ENCODE measurements around the gene GRAMD1B. TPM values are rescaled to one million over a fixed set of nuclear protein-coding genes. Genes with fewer than 3 reads are reported as not detected.

Gene GRAMD1B
- total RNA-seq, 1 donor from 2014 or later: 15.0 TPM

DNA sequence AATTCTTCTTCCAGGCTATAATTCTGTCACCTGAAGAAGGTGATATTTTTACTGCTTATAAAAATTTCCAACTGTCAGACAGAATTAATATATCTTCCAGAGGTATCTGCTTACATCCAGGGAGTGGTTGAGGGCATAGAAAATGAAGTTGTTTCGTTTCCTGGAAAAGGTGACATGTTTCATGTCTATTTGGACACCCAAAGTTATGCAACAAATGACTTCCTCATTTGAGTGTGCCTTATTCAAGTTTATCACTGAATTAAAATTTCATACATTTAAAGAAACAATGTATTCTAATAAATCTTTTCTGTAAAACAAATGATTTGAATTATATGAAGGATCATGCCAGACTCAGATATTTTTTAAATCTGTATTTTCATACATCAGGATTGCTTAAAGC lies 8.5 kb upstream of the GRAMD1B start:
- Mint-ChIP-seq H3K27me3 (peaks cover 3% of the 10 kb centered on the region), H3K4me1 (no peaks in the 10 kb centered on the region), H3K4me3 (no peak overlapping the region), H3K36me3 (ENCODE audit: low read depth) (no peaks in the 10 kb centered on the region), H3K9me3 (no peaks in the 10 kb centered on the region), H3K27ac (no peak overlapping the region)
- POLR2A ChIA-PET: no interaction called here
- no peak for DNase-seq
- ATAC-seq (ENCODE audit: low read depth): no peak
- intact Hi-C loops (cut with micrococcal nuclease): no loop called here
- TF ChIP-seq, protein P1, sequence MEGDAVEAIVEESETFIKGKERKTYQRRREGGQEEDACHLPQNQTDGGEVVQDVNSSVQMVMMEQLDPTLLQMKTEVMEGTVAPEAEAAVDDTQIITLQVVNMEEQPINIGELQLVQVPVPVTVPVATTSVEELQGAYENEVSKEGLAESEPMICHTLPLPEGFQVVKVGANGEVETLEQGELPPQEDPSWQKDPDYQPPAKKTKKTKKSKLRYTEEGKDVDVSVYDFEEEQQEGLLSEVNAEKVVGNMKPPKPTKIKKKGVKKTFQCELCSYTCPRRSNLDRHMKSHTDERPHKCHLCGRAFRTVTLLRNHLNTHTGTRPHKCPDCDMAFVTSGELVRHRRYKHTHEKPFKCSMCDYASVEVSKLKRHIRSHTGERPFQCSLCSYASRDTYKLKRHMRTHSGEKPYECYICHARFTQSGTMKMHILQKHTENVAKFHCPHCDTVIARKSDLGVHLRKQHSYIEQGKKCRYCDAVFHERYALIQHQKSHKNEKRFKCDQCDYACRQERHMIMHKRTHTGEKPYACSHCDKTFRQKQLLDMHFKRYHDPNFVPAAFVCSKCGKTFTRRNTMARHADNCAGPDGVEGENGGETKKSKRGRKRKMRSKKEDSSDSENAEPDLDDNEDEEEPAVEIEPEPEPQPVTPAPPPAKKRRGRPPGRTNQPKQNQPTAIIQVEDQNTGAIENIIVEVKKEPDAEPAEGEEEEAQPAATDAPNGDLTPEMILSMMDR (IDR thresholded peaks at IDR 0.05): no peak
- CTCF ChIA-PET: no interaction called here

DNA sequence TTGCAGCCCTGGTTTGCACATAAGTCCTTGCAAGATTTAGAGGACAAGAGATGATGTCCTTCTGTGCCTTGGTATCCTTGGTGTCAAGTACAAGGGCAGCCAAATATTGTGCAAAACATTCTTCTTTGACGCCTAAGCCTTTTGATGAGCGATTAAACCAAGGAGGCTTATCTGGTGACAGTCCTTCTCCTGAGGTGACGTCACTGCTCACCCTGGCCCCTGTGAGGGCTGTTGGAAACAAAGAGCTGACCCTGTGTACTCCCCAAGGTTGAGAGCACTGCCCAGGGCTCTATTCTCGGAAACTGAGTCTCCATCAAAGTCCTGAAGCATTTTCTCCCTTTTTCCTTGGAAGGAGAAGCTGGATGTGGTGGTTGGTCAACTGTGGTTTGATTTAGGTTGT lies 4.7 kb upstream of the GRAMD1B start:
- TF ChIP-seq, protein P1 (IDR thresholded peaks at IDR 0.05): no peak
- H3K27me3 Mint-ChIP-seq: peaks cover 8% of the 10 kb centered on the region
- ATAC-seq (ENCODE audit: low read depth) (no peak), DNase-seq (no peak)
- H3K4me3 Mint-ChIP-seq: no peak overlapping the region
- no peaks in the 10 kb centered on the region for H3K9me3 Mint-ChIP-seq
- peaks cover 6% of the 10 kb centered on the region for H3K4me1 Mint-ChIP-seq
- POLR2A ChIA-PET: no interaction called here
- H3K36me3 Mint-ChIP-seq (ENCODE audit: low read depth): no peaks in the 10 kb centered on the region
- no peak overlapping the region for H3K27ac Mint-ChIP-seq
- intact Hi-C loops (cut with micrococcal nuclease): no loop called here
- CTCF ChIA-PET: interaction anchor here (1.0 kb wide), 1 partner anchor 9 kb away, joined by 3 read pairs; no protein-coding TSS in a partner anchor

DNA sequence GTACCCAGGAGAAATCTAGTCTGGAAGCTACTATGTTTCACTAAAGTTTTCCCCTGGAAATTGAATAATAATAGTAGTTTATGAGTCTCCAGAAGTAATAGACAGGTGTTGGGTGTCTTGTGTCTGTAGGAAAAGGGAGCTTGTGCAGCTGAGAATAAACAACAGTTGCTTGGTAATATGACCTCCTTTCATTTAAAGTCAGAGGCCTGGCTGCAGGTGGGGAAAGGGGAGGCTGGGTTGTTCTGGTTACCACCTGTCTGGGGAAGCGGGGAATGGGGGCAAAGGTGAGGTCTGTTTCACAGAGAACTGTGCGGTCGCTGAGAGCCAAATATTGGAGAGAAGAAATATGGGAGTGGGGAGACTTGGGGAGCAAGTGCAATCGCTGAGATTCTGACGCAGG lies 3.3 kb upstream of the GRAMD1B start:
- intact Hi-C loops (cut with micrococcal nuclease): no loop called here
- Mint-ChIP-seq H3K9me3 (no peaks in the 10 kb centered on the region), H3K4me1 (peaks cover 11% of the 10 kb centered on the region), H3K4me3 (no peak overlapping the region), H3K27me3 (peaks cover 11% of the 10 kb centered on the region), H3K36me3 (ENCODE audit: low read depth) (no peaks in the 10 kb centered on the region), H3K27ac (no peak overlapping the region)
- ChIA-PET CTCF (no interaction called here), POLR2A (no interaction called here)
- TF ChIP-seq, protein P1 (IDR thresholded peaks at IDR 0.05): no peak
- ATAC-seq (ENCODE audit: low read depth) (no peak), DNase-seq (no peak)

DNA sequence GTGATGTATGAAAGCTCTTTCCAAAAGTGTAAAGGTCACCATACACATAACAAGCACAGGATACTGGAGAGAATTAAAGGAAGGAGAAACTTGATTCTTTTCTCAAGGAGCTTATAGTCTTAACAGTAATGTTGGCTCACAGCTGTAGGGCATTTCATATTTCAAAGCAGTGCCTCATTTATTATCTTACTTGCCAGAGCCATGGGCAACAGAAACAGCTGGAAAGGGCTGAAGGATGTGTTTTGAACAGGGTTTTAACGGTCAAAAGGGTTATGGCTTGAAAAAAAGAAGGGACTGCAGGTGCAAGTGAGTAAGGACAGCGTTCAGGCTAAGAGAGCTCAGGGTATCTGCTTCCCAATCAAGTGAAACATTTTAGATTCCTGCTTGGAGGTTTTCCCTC lies 2.7 kb upstream of the GRAMD1B start:
- Mint-ChIP-seq H3K4me1 (peaks cover 13% of the 10 kb centered on the region), H3K4me3 (no peak overlapping the region), H3K27ac (no peak overlapping the region), H3K27me3 (peaks cover 11% of the 10 kb centered on the region), H3K36me3 (ENCODE audit: low read depth) (no peaks in the 10 kb centered on the region), H3K9me3 (no peaks in the 10 kb centered on the region)
- CTCF ChIA-PET: no interaction called here
- intact Hi-C loops (cut with micrococcal nuclease): no loop called here
- TF ChIP-seq, protein P1 (IDR thresholded peaks at IDR 0.05): no peak
- DNase-seq (no peak), ATAC-seq (ENCODE audit: low read depth) (no peak)
- POLR2A ChIA-PET: no interaction called here

DNA sequence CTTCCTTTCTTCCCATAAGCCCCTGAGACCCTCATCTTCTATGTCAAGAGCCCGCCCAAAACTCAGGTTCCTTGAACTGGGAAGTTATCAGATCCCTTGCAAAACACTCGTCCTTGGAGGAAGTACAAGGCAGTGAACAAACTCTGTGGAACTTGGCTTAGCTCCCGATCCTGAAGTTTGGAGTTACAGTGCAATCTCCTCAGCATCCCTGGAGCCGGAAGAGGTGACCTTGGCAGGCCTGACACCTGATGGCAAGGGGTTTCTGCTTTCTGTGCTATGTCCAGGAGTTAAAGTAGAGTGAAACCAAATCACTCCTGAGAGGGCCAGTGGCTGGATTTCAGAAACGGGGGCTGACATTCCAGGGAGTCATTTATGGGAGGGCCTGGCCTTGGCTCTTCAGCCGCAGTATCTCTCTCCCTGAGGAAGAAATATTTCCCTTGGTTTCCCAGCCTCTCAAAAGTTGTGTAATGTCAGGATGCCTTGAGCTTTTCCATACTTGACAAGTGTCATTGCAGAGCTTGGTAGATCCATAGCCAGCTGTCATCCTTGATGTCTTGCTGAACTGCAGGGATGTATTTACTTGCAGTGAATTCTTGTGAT lies 1.9 kb upstream of the GRAMD1B start:
- no peak overlapping the region for H3K4me3 Mint-ChIP-seq
- H3K27ac Mint-ChIP-seq: no peak overlapping the region
- ChIA-PET POLR2A (no interaction called here), CTCF (no interaction called here)
- no peak for DNase-seq
- peaks cover 13% of the 10 kb centered on the region for H3K4me1 Mint-ChIP-seq
- no peaks in the 10 kb centered on the region for H3K36me3 Mint-ChIP-seq (ENCODE audit: low read depth)
- H3K9me3 Mint-ChIP-seq: no peaks in the 10 kb centered on the region
- TF ChIP-seq, protein P1 (IDR thresholded peaks at IDR 0.05): no peak
- intact Hi-C loops (cut with micrococcal nuclease): no loop called here
- ATAC-seq (ENCODE audit: low read depth): no peak
- H3K27me3 Mint-ChIP-seq: peaks cover 11% of the 10 kb centered on the region

All from activated B cell treated with CpG ODN at 0.5 μM for 24 hours (primary cell).